EH (cell line): ENCODE measurements around the gene NONO.
"Not testable (repeated sequence)": the region's sequence is repeated elsewhere in the genome, so short reads cannot be mapped to it uniquely, and the experiment has no call there.

Experiments used
- DNase-seq: peaks from one replicate; pipeline ENCODE4 v3.0.0-alpha.2; 2015; ENCODE audit warnings: low read depth

Gene NONO

GRCh38 chrX:71283403-71284143 is at the start of gene NONO:
Gene NONO, plus strand, starts transcription at chrX:71283635. Its CDS starts 7,003 bp downstream, at chrX:71290638.
- DNase-seq = peak; percentile 98

- no peak for DNase-seq
Measured at GRCh38 chrX:71235482-71235881, 48.0 kb upstream of the NONO start.

GRCh38 chrX:71236836-71237235 is 46.6 kb upstream of the NONO start:
- DNase-seq = no peak

GRCh38 chrX:71239781-71240180 is 43.7 kb upstream of the NONO start:
- no peak for DNase-seq

- DNase-seq = no peak
Measured at GRCh38 chrX:71241301-71241700, 42.1 kb upstream of the NONO start.

GRCh38 chrX:71244359-71245128 is 38.9 kb upstream of the NONO start:
- DNase-seq = no peak

- no peak for DNase-seq
Measured at GRCh38 chrX:71245159-71245558, 38.3 kb upstream of the NONO start.

- DNase-seq = no peak
Measured at GRCh38 chrX:71250841-71251240, 32.6 kb upstream of the NONO start.

- no peak for DNase-seq
Measured at GRCh38 chrX:71251466-71251973, 31.9 kb upstream of the NONO start.

GRCh38 chrX:71252221-71252620 is 31.2 kb upstream of the NONO start:
- no peak for DNase-seq

GRCh38 chrX:71253253-71254091 is 30.0 kb upstream of the NONO start:
- DNase-seq = peak; percentile 40

- DNase-seq = peak; percentile 85
Measured at GRCh38 chrX:71254092-71254963, 29.1 kb upstream of the NONO start, which contains the start of gene ZMYM3. Gene ZMYM3, minus strand, starts transcription at chrX:71254140. Its CDS starts 885 bp downstream, at chrX:71253255.

GRCh38 chrX:71256051-71256450 is 27.4 kb upstream of the NONO start:
- no peak for DNase-seq

- DNase-seq = no peak
Measured at GRCh38 chrX:71256856-71257255, 26.6 kb upstream of the NONO start.

- not testable (repeated sequence) for DNase-seq
Measured at GRCh38 chrX:71268624-71269023, 14.8 kb upstream of the NONO start.

- no peak for DNase-seq
Measured at GRCh38 chrX:71269801-71270395, 13.5 kb upstream of the NONO start.

GRCh38 chrX:71272313-71272712 is 11.1 kb upstream of the NONO start:
- not testable (repeated sequence) for DNase-seq

- not testable (repeated sequence) for DNase-seq
Measured at GRCh38 chrX:71281300-71281699, 2.1 kb upstream of the NONO start.

GRCh38 chrX:71282514-71283402 is 677 bp upstream of the NONO start:
- no peak for DNase-seq

GRCh38 chrX:71285929-71286328 is 2.5 kb downstream of the NONO start:
- no peak for DNase-seq
